ENCODE measurements around the gene VSX2.

The VSX2 gene

DNA sequence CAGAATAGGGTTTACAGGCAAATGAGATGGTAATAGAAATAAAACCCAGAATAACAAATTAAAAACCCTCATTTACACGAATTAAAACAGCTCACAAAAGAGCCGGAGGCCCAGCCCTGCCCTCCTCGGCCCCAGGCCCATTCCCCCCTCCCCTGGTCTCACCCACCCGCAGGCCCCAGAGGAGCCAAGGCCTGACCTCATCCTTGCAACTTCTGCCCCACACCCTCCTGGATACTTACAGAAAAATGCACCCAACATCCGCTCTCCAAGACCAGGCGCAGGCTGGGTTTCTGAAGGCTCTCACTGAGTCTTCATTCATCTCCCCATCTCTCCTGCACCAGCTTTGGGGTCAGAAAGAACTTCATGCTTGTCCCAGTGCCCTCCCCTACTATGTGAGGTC, 16.2 kb upstream of the VSX2 start:
- DNase-seq, result no peak

DNA sequence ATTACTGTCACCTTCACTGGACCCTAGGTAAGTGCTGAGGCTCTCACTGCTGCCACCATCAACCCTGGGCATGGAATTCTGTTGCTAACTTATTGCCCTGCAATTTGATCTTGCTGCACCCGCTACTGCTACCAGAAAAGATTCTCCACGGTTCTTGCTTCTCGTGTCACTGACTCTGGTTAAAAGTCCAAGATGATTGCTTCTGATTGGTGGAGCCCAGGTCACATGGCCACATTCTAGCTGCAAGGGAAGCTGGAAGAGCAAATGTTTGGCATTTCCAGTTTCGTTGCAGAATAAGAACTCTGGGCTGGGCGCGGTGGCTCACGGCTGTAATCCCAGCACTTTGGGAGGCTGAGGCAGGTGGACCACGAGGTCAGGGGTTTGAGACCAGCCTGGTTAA, 7.5 kb upstream of the VSX2 start:
- no peak for DNase-seq

DNA sequence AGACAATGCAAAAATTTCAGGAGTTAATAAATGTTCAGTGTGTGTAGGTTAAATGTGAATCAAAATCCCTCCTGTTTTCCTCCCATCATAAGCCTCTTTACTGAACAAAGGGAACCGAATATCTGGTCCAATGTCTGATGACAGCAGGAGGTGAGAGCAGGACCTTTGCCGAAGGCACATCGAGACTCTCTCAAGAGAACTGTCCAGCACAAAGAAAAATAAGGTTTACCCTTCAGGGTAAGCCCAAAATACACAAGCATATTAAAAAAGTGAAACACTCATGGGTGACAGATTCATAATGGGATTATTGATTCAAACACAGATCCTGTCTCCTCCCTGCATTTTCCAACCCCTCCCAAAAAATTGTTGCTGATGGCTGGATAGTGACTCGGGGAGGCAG, 4.2 kb upstream of the VSX2 start:
- no peak for DNase-seq

DNA sequence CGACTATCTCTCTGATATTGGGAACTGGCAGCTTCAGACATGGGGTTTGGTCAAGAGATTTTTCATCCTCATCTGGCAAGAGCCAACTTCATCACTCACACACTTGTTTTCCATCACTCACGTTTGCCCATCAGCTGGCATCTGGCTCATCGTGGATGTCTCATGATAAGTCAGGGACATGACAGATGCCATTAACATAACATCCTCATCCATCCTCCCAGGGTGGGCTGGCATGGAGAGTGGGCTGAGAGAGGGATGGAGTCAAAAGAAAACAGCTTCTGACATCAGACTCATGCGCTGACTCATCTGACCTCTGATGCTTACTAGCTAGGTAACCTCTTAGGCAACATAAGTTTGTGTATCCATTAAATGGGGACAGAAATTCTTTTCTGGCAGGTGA, 1.8 kb upstream of the VSX2 start:
- DNase-seq, result no peak

DNA sequence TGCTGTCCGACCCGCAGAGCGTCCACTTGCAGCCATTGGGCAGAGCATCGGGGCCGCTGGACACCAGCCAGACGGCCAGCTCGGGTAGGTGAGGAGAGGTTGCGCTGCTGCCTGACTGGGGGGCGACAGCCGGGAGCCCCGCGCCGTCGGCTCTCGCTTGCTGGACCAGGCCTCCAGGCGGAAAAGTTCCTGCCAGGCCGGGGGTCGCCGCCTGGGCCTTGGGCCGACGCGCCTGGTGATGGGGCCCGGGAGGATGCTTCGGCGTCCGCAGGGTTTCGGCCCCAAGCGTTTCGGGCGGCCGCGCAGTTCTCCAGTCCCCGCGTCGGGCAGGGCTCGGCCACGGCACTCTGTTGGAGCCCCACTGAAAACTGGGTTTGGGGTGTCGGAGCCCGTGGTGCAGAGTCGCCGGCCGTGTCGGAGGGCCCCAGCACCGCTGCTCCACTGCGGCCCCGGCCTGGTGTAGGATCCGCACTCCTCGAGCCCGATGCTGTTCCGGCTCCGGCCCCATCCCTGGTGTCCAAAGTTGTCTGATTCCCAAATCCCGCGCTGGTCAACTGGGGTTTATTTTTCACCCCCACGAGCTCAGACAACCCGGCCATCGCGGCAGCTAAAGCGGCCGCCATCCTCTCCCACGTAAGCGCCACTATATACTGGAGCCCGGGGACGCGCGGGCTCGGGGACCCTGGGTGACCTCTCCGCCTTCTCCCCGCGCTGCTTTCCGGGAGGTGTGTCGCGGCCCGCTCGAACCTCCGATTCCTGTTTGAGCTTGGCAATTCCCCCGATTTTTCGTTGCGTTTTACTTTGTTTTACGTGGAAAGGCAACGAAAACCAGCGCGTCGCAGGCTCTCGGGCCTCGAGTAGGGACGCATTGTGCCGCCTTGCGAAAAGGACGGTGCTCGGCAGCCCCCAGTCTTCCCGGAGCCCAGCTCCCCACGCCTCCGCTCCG, 872 bp downstream of the VSX2 start:
- no peak for DNase-seq

DNA sequence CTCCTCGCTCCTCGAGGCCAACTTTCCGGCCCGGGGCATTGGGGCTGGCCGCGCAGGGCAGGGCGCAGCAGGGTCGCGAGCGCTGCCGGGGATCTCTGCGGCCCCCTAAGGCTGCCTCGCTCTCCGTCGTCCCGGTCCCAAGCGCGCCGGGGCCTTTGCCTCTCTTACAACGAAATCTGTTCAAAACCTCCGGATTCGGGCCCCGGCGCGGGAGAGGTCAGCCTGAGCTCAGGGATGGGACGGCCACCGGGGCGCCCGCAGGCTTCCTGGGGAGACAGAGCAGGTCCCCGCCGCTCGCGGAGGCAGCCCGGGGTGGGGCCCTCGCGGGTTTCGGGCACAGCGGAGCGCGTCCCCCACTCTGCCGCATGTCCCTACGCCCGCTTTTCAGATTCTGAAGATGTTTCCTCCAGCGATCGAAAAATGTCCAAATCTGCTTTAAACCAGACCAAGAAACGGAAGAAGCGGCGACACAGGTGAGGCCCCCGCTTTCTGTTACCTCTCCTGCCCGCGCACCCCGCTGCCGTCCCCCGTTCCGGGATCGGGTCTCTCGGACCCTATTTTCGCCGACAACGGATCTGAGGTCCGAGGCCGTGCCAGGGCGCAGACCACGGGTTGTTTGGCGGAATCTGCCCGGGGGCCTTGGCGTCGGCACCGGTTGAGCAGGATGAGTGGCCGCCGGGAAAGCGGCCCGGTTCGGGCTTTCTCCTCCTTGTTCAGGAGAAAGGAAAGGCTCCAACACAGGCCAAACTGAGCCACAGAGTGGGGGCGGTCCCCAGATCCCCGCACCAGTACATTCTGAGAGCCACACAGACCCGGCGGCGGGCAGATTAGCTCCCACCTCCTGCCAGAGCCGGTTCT, 1.8 kb downstream of the VSX2 start:
- peak in 1 of 5 experiments; percentile 15 for DNase-seq

DNA sequence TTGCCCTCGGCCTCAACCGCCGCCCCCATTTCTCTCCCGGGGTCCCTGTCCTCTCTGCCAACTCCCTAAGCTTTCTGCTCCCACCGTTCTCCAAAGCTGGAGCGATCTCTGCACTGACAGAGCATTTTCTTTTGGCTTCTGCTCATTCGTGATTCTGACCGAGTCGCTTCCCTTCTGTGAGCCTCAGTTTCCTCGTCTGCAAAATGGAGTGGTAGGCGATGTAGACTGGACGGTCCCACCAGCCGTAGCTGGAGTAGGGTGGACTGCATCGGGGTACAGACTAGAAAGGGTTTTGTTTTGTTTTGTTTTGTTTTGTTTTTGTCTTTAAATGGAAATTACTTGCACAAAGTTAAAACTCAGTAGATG, 2.4 kb downstream of the VSX2 start:
- DNase-seq, result no peak

DNA sequence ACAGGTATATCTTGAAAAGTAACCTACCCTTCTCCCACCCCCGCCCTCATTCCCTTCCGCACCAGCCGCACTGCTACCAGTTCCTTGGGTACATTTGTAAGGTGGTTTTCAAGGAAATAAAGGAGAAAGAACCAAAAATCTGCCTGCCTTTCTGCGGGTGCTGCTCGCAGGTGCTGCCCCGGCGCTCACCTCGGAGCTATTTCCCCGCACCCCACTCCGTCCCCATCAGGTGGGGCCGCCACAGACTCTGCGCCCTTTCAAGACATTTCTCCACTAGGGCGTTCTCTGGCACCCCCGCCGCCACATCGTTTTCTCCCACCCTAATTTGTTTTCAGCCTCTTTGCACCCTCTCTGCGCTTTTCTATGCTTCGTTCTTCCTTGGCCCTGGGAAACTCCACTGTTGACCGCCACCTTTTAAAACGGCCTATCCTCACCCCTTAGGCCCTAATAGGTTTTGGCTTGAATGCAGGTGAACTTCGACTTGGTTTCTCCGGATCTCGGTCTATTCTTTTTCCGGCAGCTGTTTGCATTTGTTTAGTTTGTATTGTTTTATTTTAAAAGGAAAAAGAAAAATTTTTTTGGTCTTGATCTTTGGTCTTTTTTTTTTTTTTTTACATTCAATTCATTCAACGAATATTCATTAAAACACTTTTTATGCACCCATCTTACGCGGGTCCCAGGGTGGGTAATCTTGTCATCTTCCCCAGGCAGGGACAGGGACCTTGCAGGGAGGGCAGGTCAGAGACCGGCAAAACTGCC, 3.0 kb downstream of the VSX2 start:
- no peak for DNase-seq

DNA sequence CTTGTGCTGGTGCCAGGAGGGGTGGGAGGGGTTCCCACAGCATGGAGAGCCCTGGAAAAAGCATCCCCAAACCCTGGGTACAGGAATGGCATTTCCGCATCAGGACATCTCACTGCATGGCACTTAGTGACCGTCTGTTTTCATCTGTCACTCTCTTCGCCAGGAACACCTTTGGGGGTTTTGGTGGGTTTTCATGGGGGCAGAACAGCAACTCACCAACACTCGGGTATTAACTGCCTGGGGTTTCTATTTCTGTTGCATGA, 3.5 kb downstream of the VSX2 start:
- no peak for DNase-seq

DNA sequence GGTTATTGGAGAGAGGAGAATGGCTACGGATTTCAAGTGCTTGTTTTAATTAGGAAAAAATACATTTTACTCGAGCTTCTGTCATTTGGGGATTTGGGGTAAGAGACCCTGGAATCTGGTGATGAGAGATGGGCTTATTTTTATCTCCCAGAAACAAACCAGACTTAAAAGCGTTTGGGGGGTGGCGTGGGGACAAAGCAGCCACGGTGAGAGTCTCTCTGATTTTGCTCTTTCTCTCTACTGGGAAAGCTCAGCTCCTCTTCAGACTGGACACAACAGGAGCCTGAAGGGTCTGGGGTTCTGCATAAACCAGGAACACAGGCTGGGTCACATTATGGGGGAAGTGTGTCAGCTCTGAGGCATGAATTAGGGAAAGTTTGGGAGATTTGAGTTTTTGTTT, 3.8 kb downstream of the VSX2 start:
- DNase-seq, result no peak

DNA sequence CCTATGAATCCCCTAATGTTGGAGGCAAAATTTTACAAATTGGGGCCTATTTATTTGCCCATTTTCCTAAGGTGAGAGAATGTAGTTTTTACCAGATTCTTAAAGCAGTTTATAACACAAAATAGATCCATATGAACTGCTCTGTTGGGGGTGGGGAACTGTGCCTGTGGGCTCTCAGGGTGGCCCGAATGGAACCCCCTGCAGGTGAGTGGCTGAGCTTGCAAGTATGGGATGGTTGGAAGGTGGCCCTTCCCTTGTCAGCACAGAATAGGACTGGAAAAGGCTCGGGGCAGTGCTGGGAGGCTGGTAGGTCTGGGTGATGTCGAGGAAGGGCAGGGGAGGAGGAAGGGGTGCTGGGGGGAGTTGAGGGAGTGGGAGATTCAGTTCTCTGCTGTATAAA, 4.9 kb downstream of the VSX2 start:
- no peak for DNase-seq

DNA sequence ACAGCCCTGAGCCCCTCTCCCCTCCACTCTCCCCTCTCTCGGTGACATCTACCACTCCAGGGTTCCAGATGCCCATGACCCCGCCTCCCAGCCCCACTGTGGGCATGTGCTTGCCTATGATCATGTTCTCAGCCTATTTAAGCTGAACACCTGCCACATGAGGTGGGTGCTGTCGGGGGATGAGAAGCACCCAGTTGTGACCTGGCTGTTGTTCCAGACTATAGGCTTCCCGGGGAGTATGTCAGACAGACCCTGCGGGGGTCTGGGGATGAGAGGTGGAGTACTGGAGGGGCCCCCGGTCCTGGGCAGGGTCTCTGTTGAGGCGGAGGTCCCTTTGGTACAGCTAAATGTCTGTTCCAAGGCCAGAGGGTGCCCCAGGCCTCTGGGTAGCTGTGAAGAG, 6.0 kb downstream of the VSX2 start:
- DNase-seq, result no peak

DNA sequence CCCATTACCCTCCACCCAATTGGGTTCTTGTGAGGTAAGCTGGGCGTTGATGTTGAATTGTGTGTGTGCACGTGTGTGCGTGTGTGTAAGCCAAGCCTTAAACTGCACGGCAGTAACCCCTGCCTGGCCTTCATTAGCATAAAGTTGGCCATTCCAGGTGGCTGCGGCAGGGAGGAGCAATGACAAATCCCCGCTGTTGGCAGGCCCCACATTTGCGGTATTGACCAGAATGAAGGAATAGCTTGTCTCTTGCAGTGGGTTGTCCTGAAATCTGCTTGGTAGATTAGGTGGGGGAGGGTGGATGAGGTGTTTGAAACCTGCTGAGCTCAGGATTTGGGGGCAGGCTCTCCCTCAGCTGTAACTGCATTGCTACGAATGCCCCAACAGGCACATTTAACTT, 7.3 kb downstream of the VSX2 start:
- no peak for DNase-seq

DNA sequence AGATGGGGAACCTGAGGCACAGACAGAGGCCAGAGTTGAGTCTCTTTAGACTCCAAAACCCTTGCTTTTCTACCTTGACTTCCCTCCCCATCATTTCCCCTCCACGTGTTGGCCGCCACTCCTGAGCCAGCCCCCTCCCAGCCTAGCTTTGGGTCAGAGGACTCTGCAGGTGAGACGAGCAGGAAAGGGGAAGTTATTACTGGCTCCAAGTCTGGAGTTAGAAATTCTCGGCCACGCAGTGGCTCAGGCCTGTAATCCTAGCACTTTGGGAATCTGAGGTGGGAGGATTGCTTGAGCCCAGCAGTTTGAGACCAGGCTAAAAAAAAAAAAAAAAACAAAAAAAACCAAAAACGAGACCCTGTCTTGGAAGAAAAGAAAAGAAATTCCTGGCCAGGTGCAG, 8.8 kb downstream of the VSX2 start:
- no peak for DNase-seq

DNA sequence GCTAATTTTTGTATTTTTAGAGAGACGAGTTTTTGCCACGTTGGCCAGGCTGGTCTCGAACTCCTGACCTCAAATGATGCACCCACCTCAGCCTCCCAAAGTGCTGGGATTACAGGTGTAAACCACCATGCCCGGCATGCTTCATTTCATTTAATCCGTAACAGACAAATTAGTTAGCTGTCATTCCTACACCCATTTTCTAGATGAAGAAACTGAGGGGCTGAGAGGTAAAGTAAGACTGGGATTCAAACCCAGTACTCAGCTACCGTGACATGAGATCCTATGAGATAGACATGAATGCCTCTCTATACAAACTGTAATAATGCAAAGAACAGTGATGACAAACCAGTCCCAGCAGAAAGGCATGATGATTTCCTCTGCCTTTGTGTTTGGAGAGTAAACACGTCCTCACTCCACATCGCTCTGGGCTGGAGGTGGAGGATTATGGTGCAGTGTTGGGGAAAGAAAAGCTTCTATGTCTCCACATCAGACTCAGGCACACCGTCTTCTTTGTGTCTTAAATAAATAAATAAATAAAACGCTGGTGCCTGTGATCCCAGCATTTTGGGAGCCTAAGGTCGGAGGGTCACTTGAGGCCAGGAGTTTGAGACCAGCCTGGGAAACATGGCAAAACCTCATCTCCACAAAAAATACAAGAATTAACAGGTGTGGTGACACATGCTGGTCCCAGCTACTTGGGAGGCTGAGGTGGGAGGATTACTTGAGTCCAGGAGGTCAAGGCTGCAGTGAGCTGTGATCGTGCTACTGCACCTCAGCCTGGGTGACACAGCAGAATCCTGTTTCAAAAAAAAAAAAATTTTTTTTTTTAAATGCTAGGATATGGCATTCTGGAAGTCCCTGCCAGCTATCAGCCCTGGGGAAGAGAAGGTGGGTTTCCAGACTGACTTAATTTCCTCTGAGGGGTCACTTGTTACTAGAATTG, 10.5 kb downstream of the VSX2 start:
- no peak for DNase-seq

DNA sequence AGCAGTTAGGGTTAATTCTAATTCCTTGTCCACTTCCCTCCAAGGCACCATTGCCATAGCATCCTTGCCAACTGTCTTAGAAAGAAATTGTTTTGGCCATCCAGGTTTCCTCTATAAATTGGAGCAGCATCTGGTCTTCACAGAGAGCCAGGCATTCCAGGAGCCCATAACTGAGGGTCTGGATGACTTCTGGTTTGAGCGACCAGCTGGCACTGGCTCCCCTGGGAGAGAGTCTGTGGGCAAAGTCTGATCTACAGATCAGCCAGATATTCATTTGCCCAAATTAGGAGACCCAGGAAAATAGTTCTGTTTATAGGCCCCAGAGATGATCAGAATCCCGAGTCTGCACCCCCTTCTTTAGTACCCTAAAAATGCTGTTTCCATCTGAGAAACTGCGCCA, 16.0 kb downstream of the VSX2 start:
- DNase-seq, result no peak

DNA sequence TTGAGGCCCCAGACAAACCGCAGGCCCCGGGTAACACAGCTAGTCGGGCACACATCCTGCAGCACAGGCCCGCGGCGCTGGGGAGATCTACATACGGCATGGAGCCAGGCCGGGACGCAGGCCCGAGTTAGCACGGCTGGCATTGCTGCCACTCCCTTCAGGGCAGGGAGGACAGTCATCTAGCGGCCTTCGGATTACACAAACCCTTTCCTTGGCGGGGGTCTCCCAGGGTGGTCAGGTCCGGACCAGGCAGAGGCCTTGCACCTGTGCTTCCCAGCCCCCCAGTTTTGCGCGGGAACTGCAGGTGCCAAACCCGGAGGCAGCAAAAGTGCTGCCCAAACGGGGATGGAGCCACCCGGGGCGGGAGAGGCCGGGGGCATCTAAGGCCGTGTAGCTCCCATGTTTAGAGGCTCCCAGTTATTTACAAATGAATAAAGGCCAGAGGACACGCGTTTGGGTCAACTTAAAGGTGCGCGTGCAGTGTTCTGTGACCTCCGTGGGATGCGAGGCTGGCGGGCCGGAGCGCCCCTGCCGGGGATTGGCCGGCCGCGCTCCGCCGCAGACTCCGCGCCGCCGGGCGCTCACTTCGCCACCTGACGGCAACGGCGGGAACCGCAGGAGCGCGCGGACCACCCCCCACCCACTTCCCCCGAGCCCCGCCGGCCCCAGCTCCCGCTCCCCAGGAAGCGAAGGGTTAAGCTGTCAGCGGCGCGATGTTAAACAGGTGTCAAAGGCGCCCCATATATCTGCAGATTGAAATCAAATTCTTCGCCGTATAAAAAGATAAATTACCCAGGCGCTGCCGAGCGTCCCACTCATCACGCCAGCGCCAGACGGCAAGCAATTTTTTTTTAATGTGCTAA, 18.1 kb downstream of the VSX2 start:
- DNase-seq, result peak; percentile 28 to 60 (median 40)

DNA sequence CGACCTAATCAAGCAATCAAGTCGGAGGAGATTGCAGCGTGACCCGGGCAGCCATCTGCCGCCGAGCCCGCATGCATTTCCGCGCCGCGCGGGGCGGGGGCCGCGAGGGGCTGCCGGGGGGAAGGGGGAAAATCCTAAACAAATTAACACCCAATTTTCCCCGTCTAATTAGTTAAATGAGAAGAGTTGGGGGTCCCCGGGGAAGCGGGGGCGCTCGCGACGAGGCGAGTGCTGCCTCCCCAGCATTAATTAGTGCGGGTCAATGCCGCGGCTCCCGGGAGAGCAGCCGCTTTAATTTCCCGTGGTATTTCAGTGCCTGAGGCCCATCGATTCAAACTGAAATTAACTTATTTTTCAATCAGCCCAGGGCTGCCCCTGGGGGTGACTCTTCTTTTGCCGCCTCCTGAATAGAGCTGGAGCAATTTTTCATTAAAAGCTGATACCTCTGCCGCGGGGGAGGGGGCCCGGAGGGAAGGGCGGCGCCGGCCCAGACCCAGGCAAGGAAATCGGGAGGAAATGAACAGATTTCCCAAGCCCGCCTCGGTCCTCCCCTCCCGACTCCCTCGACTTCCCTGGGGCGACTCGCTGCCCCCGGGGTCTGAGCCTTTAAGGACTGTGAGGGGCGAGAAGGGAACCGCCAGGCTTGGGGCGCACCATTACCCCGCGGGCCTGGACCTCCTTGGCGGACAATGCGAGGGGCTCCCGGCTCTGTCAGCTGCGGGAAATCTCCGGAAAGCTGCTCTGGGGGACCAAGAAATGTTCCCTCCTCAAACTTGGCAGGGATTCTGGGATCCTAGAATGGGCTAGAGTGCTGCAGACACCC, 18.9 kb downstream of the VSX2 start:
- DNase-seq, result no peak

DNA sequence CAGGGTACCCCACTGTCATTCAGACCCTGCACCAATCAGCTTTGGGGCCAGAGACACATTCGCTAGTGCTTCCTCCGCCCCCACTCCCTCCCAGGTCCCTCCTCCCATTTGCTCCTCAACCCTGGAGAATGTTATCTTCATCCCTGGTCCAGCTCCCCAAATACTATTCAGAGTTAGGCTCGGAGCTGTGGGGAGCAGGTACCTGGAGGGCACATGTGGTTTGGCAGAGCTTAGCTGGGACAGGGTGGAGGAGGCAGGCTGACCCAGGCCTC, 19.5 kb downstream of the VSX2 start:
- DNase-seq, result no peak

DNA sequence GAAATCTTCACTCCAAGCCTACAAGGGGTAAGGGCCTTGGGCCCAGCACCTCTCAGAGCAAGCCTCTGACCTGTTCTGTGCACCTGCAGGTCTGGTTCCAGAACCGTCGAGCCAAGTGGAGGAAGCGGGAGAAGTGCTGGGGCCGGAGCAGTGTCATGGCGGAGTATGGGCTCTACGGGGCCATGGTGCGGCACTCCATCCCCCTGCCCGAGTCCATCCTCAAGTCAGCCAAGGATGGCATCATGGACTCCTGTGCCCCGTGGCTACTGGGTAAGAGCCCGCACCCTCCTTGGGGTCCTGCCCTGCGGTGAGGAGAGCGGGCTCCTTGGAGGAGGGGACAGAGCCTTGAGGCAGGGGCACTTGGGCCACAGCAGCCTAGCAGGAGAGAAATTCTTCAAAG, 20.3 kb downstream of the VSX2 start:
- no peak for DNase-seq
